IPS DF 6.9 (cell line): ENCODE data around the gene TNFRSF4.

Source experiments
- DNase-seq: peaks from one replicate; pipeline ENCODE4 v3.0.0-alpha.2; 2013; ENCODE audit warnings: low read depth, low spot score
- H3K27ac ChIP-seq: one replicate; pipeline ENCODE4 v1.5.1; 2013; ENCODE audit warnings: low read length, control low read depth
- H3K27me3 ChIP-seq: 2 replicates; pipeline ENCODE4 v1.6.1; 2013; ENCODE audit warnings: mild to moderate bottlenecking, low read length; ENCODE audit not compliant: control insufficient read depth, insufficient read depth
- H3K36me3 ChIP-seq: 2 replicates; pipeline ENCODE4 v1.6.1; 2013; ENCODE audit warnings: low read length; ENCODE audit not compliant: control insufficient read depth, insufficient read depth
- H3K4me1 ChIP-seq: 2 replicates; pipeline ENCODE4 v1.6.1; 2013; ENCODE audit warnings: low read length; ENCODE audit not compliant: control insufficient read depth, insufficient read depth
- H3K4me3 ChIP-seq: 2 replicates; pipeline ENCODE4 v1.5.1; 2013; ENCODE audit warnings: mild to moderate bottlenecking, low read length
- H3K9me3 ChIP-seq: 2 replicates; pipeline ENCODE4 v1.6.1; 2013; ENCODE audit warnings: low read length, inconsistent platforms; ENCODE audit not compliant: control insufficient read depth, insufficient read depth
- WGBS: extraction: QIAGEN DNeasy Blood & Tissue Kit; methylation state at CpG from one replicate; pipeline ENCODE4 v1.1.7; 2013; ENCODE audit warnings: mixed read lengths, missing lambda C conversion rate; ENCODE audit not compliant: insufficient read length, insufficient coverage; 5-methylcytosine and 5-hydroxymethylcytosine counted together

Gene TNFRSF4

GRCh38 chr1:1239227-1239613 lies 25.3 kb upstream of the TNFRSF4 start:
- H3K36me3 ChIP-seq, result no peaks in the 10 kb centered on the region
- no peak overlapping the region for H3K27ac ChIP-seq
- H3K4me1 ChIP-seq, result peaks cover 2% of the 10 kb centered on the region; the same call in 1 of the 2 replicates
- no peak for DNase-seq
- no peak overlapping the region for H3K4me3 ChIP-seq
- no peaks in the 10 kb centered on the region for H3K9me3 ChIP-seq
- no CpG with 5 or more reads among the region's 15 CpGs for WGBS
- no peaks in the 10 kb centered on the region for H3K27me3 ChIP-seq

DNA sequence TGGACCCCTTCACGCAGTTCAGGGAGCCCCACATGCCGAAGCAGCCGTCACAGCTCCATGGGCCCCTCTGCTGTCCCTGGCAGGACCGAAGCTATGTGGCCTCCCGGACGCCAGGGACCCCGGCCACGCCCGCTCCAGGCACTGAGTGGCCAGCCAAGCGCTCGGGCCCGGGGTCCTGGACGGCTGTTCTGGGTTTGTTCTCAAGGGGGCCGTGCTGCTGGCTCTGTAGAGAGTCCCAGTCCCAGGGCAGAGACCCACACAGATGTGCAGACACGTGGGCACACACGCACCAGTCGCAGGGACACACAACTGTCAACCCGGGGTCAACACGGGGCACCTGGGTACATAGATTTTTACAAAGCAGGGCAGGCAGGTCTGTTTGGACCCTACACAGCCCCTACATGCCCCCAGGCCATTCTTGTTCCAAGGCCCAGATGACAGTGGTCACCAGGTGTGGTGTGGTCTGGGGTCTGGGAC lies 24.8 kb upstream of the TNFRSF4 start:
- WGBS, result no CpG with 5 or more reads among the region's 19 CpGs
- H3K27me3 ChIP-seq, result no peaks in the 10 kb centered on the region
- no peak for DNase-seq
- no peak overlapping the region for H3K4me3 ChIP-seq
- H3K9me3 ChIP-seq, result no peaks in the 10 kb centered on the region
- H3K4me1 ChIP-seq, result peaks cover 2% of the 10 kb centered on the region; the same call in 1 of the 2 replicates
- no peak overlapping the region for H3K27ac ChIP-seq
- no peaks in the 10 kb centered on the region for H3K36me3 ChIP-seq

GRCh38 chr1:1237874-1238701 lies 24.1 kb upstream of the TNFRSF4 start:
- Histone ChIP-seq H3K4me1 (peaks cover 2% of the 10 kb centered on the region; the same call in 1 of the 2 replicates), H3K27me3 (no peaks in the 10 kb centered on the region), H3K4me3 (no peak overlapping the region), H3K27ac (no peak overlapping the region), H3K9me3 (no peaks in the 10 kb centered on the region), H3K36me3 (no peaks in the 10 kb centered on the region; the same call in 1 of the 2 replicates)
- DNase-seq, result no peak
- no CpG with 5 or more reads among the region's 48 CpGs for WGBS

DNA sequence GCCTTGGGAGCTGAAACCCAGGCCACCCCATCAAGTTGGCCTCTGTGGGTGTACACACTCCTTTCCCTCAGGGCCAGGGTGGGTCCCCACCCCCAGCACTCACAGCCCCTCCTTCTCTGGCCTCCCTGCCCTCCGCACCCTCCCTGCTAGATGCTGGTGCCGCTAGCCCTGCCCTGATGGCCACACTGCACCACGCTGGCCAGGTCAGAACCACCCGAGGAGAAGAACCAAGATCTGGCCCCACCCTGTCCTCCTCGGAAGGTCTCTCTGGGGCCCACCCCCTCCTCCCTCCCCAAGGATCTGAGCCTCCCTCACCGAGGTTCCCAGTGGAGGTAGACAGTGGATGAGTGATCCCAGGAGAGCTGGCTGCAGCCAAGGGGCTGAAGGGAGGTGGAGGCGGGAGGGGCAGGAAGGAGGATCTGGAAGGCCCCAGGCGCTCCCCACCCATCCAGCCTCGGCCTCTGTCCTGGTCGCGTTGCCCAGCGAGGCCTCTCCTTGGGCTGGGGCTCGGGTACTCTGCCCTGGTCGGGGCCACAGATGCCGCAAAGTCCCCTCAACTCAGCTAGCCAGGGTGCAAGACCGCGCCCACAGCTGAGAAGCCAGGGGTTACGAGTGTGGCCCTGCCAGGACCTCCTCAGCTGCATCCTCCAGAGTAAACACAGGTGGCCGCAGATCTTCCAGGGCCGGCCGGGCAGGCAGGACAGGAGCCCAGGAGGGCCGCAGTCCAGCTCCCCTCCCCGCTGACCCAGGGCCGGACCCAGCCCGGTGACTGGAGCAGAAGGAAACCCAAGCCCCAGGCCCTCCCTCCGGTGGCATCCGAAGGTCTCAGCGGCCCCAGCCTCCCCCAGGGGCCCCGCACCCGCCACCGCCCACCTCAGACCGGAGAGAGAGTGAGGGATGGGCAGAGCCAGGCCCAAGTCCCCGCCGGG lies 23.3 kb upstream of the TNFRSF4 start:
- H3K27me3 ChIP-seq, result no peaks in the 10 kb centered on the region
- no peak overlapping the region for H3K27ac ChIP-seq
- no peaks in the 10 kb centered on the region; the same call in 1 of the 2 replicates for H3K36me3 ChIP-seq
- no peaks in the 10 kb centered on the region for H3K9me3 ChIP-seq
- peaks cover 7% of the 10 kb centered on the region; the same call in 1 of the 2 replicates for H3K4me1 ChIP-seq
- no CpG with 5 or more reads among the region's 34 CpGs for WGBS
- no peak for DNase-seq
- H3K4me3 ChIP-seq, result no peak overlapping the region

GRCh38 chr1:1236176-1236763 lies 22.3 kb upstream of the TNFRSF4 start:
- WGBS, result no CpG with 5 or more reads among the region's 22 CpGs
- DNase-seq, result no peak

GRCh38 chr1:1235016-1235744 lies 21.2 kb upstream of the TNFRSF4 start:
- H3K4me3 ChIP-seq, result no peak overlapping the region
- no peak overlapping the region for H3K27ac ChIP-seq
- H3K36me3 ChIP-seq, result no peaks in the 10 kb centered on the region; the same call in 1 of the 2 replicates
- no peaks in the 10 kb centered on the region for H3K27me3 ChIP-seq
- H3K4me1 ChIP-seq, result peaks cover 7% of the 10 kb centered on the region; the same call in 1 of the 2 replicates
- no peaks in the 10 kb centered on the region for H3K9me3 ChIP-seq
- no peak for DNase-seq
- no CpG with 5 or more reads among the region's 27 CpGs for whole genome bisulfite sequencing

More at GRCh38 chr1:1236176-1236763, 22.3 kb upstream of the TNFRSF4 start:
- Histone ChIP-seq H3K9me3 (no peaks in the 10 kb centered on the region), H3K27ac (no peak overlapping the region), H3K27me3 (no peaks in the 10 kb centered on the region), H3K36me3 (no peaks in the 10 kb centered on the region; the same call in 1 of the 2 replicates), H3K4me1 (peaks cover 7% of the 10 kb centered on the region; the same call in 1 of the 2 replicates), H3K4me3 (no peak overlapping the region)

DNA sequence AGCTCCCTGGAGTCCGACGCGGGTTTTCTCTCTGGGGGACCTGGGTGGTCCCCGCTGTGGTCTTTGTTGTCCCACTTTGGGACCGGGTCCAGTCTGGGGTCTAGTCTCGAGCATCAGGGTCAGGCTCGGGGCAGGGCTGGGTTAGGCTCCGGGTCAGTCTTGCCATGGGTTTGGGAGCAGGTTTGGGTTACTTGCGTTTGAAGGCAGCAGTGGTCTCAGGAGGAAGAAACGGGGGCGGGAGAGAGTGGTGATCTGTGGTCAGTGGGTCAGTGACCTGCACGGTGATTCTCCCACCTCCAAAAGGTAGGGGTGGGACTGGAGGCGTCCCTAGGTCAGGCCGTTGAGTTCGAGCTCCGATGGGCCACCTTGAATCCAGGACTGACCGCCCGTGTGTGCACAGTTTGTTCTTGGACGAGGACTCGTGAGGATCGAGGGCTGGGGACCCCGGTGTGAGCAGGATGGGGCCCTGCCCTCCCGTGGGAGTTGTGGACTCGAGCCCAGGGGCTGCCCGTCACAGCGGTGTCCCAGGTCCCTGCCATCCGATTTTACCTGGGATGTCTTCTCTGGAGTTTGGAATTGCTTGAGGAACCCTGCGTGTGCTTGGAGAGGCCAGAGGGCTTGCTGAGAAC lies 20.3 kb upstream of the TNFRSF4 start:
- Histone ChIP-seq H3K27me3 (no peaks in the 10 kb centered on the region), H3K4me1 (peaks cover 7% of the 10 kb centered on the region; the same call in 1 of the 2 replicates)

DNA sequence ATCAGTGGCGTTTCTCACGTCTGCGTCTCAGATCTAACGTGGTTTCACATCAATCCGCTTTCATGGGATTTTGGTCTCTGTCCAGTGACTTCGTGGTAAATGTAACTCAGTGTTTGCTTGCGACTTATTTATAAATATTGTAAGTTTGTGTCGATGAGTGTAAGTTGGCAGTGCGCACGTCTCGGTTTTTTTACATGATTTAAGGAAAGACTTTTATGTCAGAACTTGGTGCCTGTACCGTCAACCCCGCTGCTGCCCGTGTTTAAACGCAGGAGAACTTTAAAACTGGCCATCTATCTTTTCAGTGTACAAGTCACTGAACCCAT lies 19.6 kb upstream of the TNFRSF4 start:
- Histone ChIP-seq H3K4me3 (no peak overlapping the region), H3K36me3 (peaks cover 2% of the 10 kb centered on the region; the same call in 1 of the 2 replicates), H3K27ac (no peak overlapping the region), H3K4me1 (peaks cover 7% of the 10 kb centered on the region; the same call in 1 of the 2 replicates), H3K9me3 (no peaks in the 10 kb centered on the region), H3K27me3 (no peaks in the 10 kb centered on the region)
- WGBS, result 100% methylated on average over 5 of the region's 15 CpGs
- no peak for DNase-seq

More for the DNA sequence above, 20.3 kb upstream of the TNFRSF4 start:
- no peak overlapping the region for H3K4me3 ChIP-seq
- peaks cover 2% of the 10 kb centered on the region; the same call in 1 of the 2 replicates for H3K36me3 ChIP-seq
- H3K27ac ChIP-seq, result no peak overlapping the region
- DNase-seq, result no peak
- WGBS, result no CpG with 5 or more reads among the region's 28 CpGs
- H3K9me3 ChIP-seq, result no peaks in the 10 kb centered on the region

DNA sequence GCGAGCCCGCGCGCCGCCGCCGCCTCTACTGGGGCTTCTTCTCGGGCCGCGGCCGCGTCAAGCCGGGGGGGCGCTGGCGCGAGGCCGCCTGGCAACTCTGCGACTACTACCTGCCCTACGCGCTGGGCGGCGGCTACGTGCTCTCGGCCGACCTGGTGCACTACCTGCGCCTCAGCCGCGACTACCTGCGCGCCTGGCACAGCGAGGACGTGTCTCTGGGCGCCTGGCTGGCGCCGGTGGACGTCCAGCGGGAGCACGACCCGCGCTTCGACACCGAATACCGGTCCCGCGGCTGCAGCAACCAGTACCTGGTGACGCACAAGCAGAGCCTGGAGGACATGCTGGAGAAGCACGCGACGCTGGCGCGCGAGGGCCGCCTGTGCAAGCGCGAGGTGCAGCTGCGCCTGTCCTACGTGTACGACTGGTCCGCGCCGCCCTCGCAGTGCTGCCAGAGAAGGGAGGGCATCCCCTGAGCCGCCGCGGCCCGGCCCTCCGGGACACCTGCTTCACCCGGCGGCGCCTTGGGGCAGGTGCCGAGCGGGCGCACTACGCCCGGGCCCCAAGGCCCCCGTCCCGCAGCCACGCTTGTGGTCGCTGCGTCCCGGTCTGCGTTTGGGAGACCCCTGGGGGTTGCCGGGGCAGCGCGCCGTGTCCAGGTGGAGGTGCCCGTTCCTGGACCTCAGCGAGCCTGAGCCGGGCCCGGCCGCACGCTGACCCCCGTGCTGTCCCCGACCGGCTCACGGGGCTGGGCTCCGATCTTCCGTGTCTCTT lies 19.0 kb upstream of the TNFRSF4 start:
- H3K27ac ChIP-seq, result no peak overlapping the region
- no CpG with 5 or more reads among the region's 98 CpGs for WGBS
- H3K9me3 ChIP-seq, result no peaks in the 10 kb centered on the region
- DNase-seq, result no peak
- peaks cover 7% of the 10 kb centered on the region; the same call in 1 of the 2 replicates for H3K4me1 ChIP-seq
- no peak overlapping the region for H3K4me3 ChIP-seq
- H3K36me3 ChIP-seq, result peaks cover 6% of the 10 kb centered on the region
- no peaks in the 10 kb centered on the region for H3K27me3 ChIP-seq
